ENCODE measurements around the gene CAMTA1. TPM values are rescaled to one million over a fixed set of nuclear protein-coding genes. Genes with fewer than 3 reads are reported as not detected.

The CAMTA1 gene
- polyA plus RNA-seq, 1 donor from 2014 or later = 162 TPM

- no peaks in the 10 kb centered on the region for H3F3A ChIP-seq (ENCODE audit: insufficient read depth, low read length, poor library complexity, severe bottlenecking)
- no peaks in the 10 kb centered on the region for H3K36me3 ChIP-seq (ENCODE audit: insufficient read depth, low read length)
- TF ChIP-seq TAF1 (IDR thresholded peaks at IDR 0.05; ENCODE audit: low read depth) (no peak), REST (IDR thresholded peaks at IDR 0.05; ENCODE audit: borderline replicate concordance) (no peak), EZH2 (IDR thresholded peaks at IDR 0.05; ENCODE audit: borderline replicate concordance, insufficient read depth, low read length, poor library complexity, severe bottlenecking) (no peak), SMC3 (conservative IDR thresholded peaks at IDR 0.05; ENCODE audit: poor library complexity) (no peak), MXI1 (conservative IDR thresholded peaks at IDR 0.05; ENCODE audit: poor library complexity, severe bottlenecking) (no peak)
- H3K4me2 ChIP-seq (ENCODE audit: low read length) = no peak overlapping the region
- no peaks in the 10 kb centered on the region for H3K9me3 ChIP-seq (ENCODE audit: low read length)
- no peak overlapping the region for H3K9ac ChIP-seq (ENCODE audit: low read length)
- H4K20me1 ChIP-seq (ENCODE audit: insufficient read depth) = no peaks in the 10 kb centered on the region
- no peaks in the 10 kb centered on the region for H3K79me2 ChIP-seq (replicated peaks; ENCODE audit: insufficient read depth, low read length)
- H2AFZ ChIP-seq (ENCODE audit: low read depth, low read length) = no peak overlapping the region
- no peaks in the 10 kb centered on the region for H3K27me3 ChIP-seq (ENCODE audit: insufficient read depth, low read depth, low read length)
- no peaks in the 10 kb centered on the region for H3K9me2 ChIP-seq (ENCODE audit: insufficient read depth, low read length)
- H3K27ac ChIP-seq (ENCODE audit: low read length) = no peak overlapping the region
- H3K4me3 ChIP-seq (ENCODE audit: low read length) = no peak overlapping the region
Measured at GRCh38 chr1:6957341-6957740, 172.1 kb downstream of the CAMTA1 start.

GRCh38 chr1:6958407-6959030, 173.3 kb downstream of the CAMTA1 start:
- H3K79me2 ChIP-seq (replicated peaks; ENCODE audit: insufficient read depth, low read length) = no peaks in the 10 kb centered on the region
- no peak overlapping the region for H2AFZ ChIP-seq (ENCODE audit: low read depth, low read length)
- no peak overlapping the region for H3K4me3 ChIP-seq (ENCODE audit: low read length)
- H3K9me2 ChIP-seq (ENCODE audit: insufficient read depth, low read length) = no peaks in the 10 kb centered on the region
- no peak overlapping the region for H3K9ac ChIP-seq (ENCODE audit: low read length)
- no peaks in the 10 kb centered on the region for H3F3A ChIP-seq (ENCODE audit: insufficient read depth, low read length, poor library complexity, severe bottlenecking)
- H3K4me2 ChIP-seq (ENCODE audit: low read length) = no peak overlapping the region
- no peak for TF ChIP-seq RAD21 (conservative IDR thresholded peaks at IDR 0.05)
- TF ChIP-seq CTCF (IDR thresholded peaks at IDR 0.05; ENCODE audit: poor library complexity, severe bottlenecking) = no peak
- no peak for TF ChIP-seq TAF1 (IDR thresholded peaks at IDR 0.05; ENCODE audit: low read depth)
- no peak for TF ChIP-seq POLR2AphosphoS5 (IDR thresholded peaks at IDR 0.05)
- TF ChIP-seq EP300 (conservative IDR thresholded peaks at IDR 0.05; ENCODE audit: poor library complexity, severe bottlenecking) = no peak
- no peak for TF ChIP-seq MXI1 (conservative IDR thresholded peaks at IDR 0.05; ENCODE audit: poor library complexity, severe bottlenecking)
- TF ChIP-seq EZH2 (IDR thresholded peaks at IDR 0.05; ENCODE audit: borderline replicate concordance, insufficient read depth, low read length, poor library complexity, severe bottlenecking) = no peak
- TF ChIP-seq SMC3 (conservative IDR thresholded peaks at IDR 0.05; ENCODE audit: poor library complexity) = no peak
- H3K27me3 ChIP-seq (ENCODE audit: insufficient read depth, low read depth, low read length) = no peaks in the 10 kb centered on the region
- H3K9me3 ChIP-seq (ENCODE audit: low read length) = no peaks in the 10 kb centered on the region
- H3K27ac ChIP-seq (ENCODE audit: low read length) = no peak overlapping the region
- H4K20me1 ChIP-seq (ENCODE audit: insufficient read depth) = no peaks in the 10 kb centered on the region
- H3K36me3 ChIP-seq (ENCODE audit: insufficient read depth, low read length) = no peaks in the 10 kb centered on the region

All from neural cell (in vitro differentiated cells).